Thoracic aorta (tissue), 2 donors: ENCODE results near the gene DIPK2A. TPM values are rescaled to one million over a fixed set of nuclear protein-coding genes. Genes with fewer than 3 reads are reported as not detected.

ENCODE experiments used
- ATAC-seq: fragments of 150-250 bp; one replicate; pipeline ENCODE4 v1.8.0; 2017; ENCODE audit warnings: low read depth; ENCODE audit not compliant: insufficient number of reproducible peaks, low FRiP score
- DNase-seq: peaks from one replicate; pipeline ENCODE4 v3.0.0-alpha.2; 2020; ENCODE audit warnings: low spot score
- H3K27ac ChIP-seq, 2 donors: fragments of 200-600 bp; sonication (generic); 1 replicate in 1 of 2; 2 replicates in 1 of 2; pipeline ENCODE4 v1.5.1; 2016; ENCODE audit warnings: mild to moderate bottlenecking in 2 of 2, moderate library complexity in 2 of 2
- H3K27me3 ChIP-seq: fragments of 200-600 bp; sonication (generic); replicated peaks from 2 replicates; pipeline ENCODE4 v1.6.0; 2016; ENCODE audit warnings: mild to moderate bottlenecking; ENCODE audit not compliant: insufficient read depth
- H3K36me3 ChIP-seq: fragments of 200-600 bp; sonication (generic); one replicate; pipeline ENCODE4 v1.5.1; 2016
- H3K4me1 ChIP-seq, 2 donors: fragments of 200-600 bp; sonication (generic); 1 replicate in 1 of 2; 2 replicates in 1 of 2; pipeline versions ENCODE4 v1.5.1 to v1.6.0; 2016; ENCODE audit warnings: low read depth in 2 of 2, mild to moderate bottlenecking in 1 of 2; ENCODE audit not compliant: control insufficient read depth in 1 of 2
- H3K4me3 ChIP-seq: fragments of 200-600 bp; sonication (generic); 2 replicates; pipeline ENCODE4 v1.5.1; 2016; ENCODE audit warnings: mild to moderate bottlenecking
- H3K9me3 ChIP-seq: fragments of 200-600 bp; sonication (generic); 2 replicates; pipeline ENCODE4 v1.5.1; 2016
- CTCF ChIP-seq: fragments of 200-600 bp; sonication (generic); IDR thresholded peaks from one replicate; pipeline ENCODE4 v1.5.1; 2019; ENCODE audit warnings: antibody characterized with exemption
- total RNA-seq, 2 donors: library from RNA; depleted of rRNA; stranded (reverse); fragments of >200 nt; gene quantifications; one replicate each; pipeline versions ENCODE4 v1.1.0 to v1.2.3, GENCODE V29; 2016

Gene DIPK2A
- total RNA-seq, 2 donors from 2014 or later: 51.1 to 87.1 TPM

GRCh38 chr3:144018776-144019175 lies 47.2 kb downstream of the DIPK2A start:
- TF ChIP-seq CTCF: no peak
- H3K9me3 ChIP-seq: no peaks in the 10 kb centered on the region
- H3K36me3 ChIP-seq: no peaks in the 10 kb centered on the region
- H3K4me1 ChIP-seq: no peaks in the 10 kb centered on the region
- no peaks in the 10 kb centered on the region for H3K27me3 ChIP-seq
- no peak overlapping the region for H3K4me3 ChIP-seq
- H3K27ac ChIP-seq: no peak overlapping the region
- ATAC-seq (no peak), DNase-seq (no peak)

Other genes starting within 250 kb of the DIPK2A start
- gene SLC9A9, start 123.4 kb upstream of the DIPK2A start, total RNA-seq: 10 to 100 TPM; 29.6 to 60.1 TPM